Heart right ventricle (tissue), 16 donors: Measurements from ENCODE around the gene SLC38A2. TPM values are rescaled to one million over a fixed set of nuclear protein-coding genes. Genes with fewer than 3 reads are reported as not detected.

Experiments
- ATAC-seq, 8 donors: fragments of 200-7000 bp; cut with Tn5 transposase; one replicate each; pipeline ENCODE4 v1.9.1; 2020; ENCODE audit warnings: mild to moderate bottlenecking in 8 of 8, moderate library complexity in 8 of 8, moderate number of reproducible peaks in 1 of 8
- DNase-seq, 2 donors: peaks; one replicate each; pipeline ENCODE4 v3.0.0-alpha.2; 2020
- H3K27ac ChIP-seq, 10 donors: fragments of 200-600 bp; sonication (generic) in 2 of 10; one replicate each; pipeline versions ENCODE4 v1.5.0 to v1.8.0; 2020 to 2022; ENCODE audit warnings: mild to moderate bottlenecking in 3 of 10
- H3K27me3 ChIP-seq, 7 donors: fragments of 200-600 bp; one replicate each; pipeline ENCODE4 v1.8.0; 2021 to 2022; ENCODE audit warnings: mild to moderate bottlenecking in 2 of 7
- H3K36me3 ChIP-seq, 9 donors: fragments of 200-600 bp; sonication (generic) in 1 of 9; one replicate each; pipeline versions ENCODE4 v1.5.0 to v1.8.0; 2020 to 2022; ENCODE audit warnings: mild to moderate bottlenecking in 2 of 9
- H3K4me1 ChIP-seq, 9 donors: fragments of 200-600 bp; sonication (generic) in 1 of 9; one replicate each; pipeline versions ENCODE4 v1.5.0 to v1.8.0; 2020 to 2022; ENCODE audit warnings: mild to moderate bottlenecking in 4 of 9
- H3K4me3 ChIP-seq, 10 donors: fragments of 200-600 bp; sonication (generic) in 2 of 10; one replicate each; pipeline versions ENCODE4 v1.5.0 to v1.8.0; 2020 to 2022; ENCODE audit warnings: mild to moderate bottlenecking in 7 of 10, moderate library complexity in 2 of 10
- H3K9me3 ChIP-seq, 11 donors: fragments of 200-600 bp in 10 of 11; sonication (generic) in 2 of 11; one replicate each; pipeline versions ENCODE4 v1.5.0 to v1.8.0; 2013 to 2022; ENCODE audit warnings: mild to moderate bottlenecking in 2 of 11, control low read depth in 1 of 11, moderate library complexity in 1 of 11
- WGBS, 2 donors: extraction: QIAGEN DNeasy Blood & Tissue Kit; methylation state at CpG; one replicate each; pipeline ENCODE4 v1.1.7; 2013; ENCODE audit warnings: inconsistent platforms in 1 of 2; 5-methylcytosine and 5-hydroxymethylcytosine counted together
- intact Hi-C, 10 donors: fragments of 100-400 bp; cut with DNase I; formaldehyde crosslinking; loops; one replicate each; pipeline versions ENCODE4 v1.11.1 to v1.14.2; 2022
- polyA plus RNA-seq, 2 donors: library from polyadenylated mRNA; stranded (reverse); fragments of 200-250 nt; gene quantifications; one replicate each; pipeline ENCODE4 v1.2.3, GENCODE V29; 2013
- total RNA-seq, 10 donors: library from RNA; stranded (reverse); fragmentation: NEBNext Ultra II Directional in 3 of 10; extraction: Animal tissue kit (Norgen Biotek cat#: 25700) in 3 of 10; gene quantifications; one replicate each; pipeline versions ENCODE4 v1.2.1 to v1.2.4, GENCODE V29; 2021 to 2023
- TF ChIP-seq, protein P1 (sequence below), 9 donors: fragments of 200-600 bp; sonication (generic) in 2 of 9; IDR thresholded peaks; one replicate each; pipeline versions ENCODE4 v1.5.0 to v1.8.0; 2021 to 2022; ENCODE audit warnings: antibody characterized with exemption in 9 of 9, mild to moderate bottlenecking in 5 of 9, moderate library complexity in 1 of 9
- donor health status: Arrhythmogenic right ventricular cardiomyopathy.
- donor health status: ischemic (EF 13 %, LVEDD 7.1; RV severe dilation, severe dysfunction).
- donor health status: healthy with polysubstance abuse.
- donor health status: DM: no; HTN: yes; CAD: no.
- donor health status: DM: no; HTN: no; CAD: no.
- donor health status: ischemic (EF 25% LVEDD 6.9; RV normal size, moderate dysfunction).
- donor health status: ischemic (EF 25% LVEDD 5.7; RV mildly dilated, moderate dysfunction).
- donor health status: healthy.
- donor health status: DM: yes; HTN: yes; CAD: no.
- donor health status: Ischemic cardiomyopathy.
- donor health status: ischemic (EF 35%, LVEDD 5.7; RV mildly dilated, moderate dysfunction).
- donor health status: nonischemic (EF 11% LVEDD 7.7; RV severe dilation, severe dysfunction).
- donor health status: DM: yes; HTN: yes; CAD: no.
- donor health status: PGD.
- donor health status: ischemic (EF 29% LVEDD 5.4; RV normal size, mild dysfunction).
- donor health status: nonischemic (EF 23%, LVEDD 6.1; RV moderate dilation, normal function).

The SLC38A2 gene
- total and polyA plus RNA-seq, 12 donors: 65.3 to 203 (median 107) TPM

- H3K4me1 ChIP-seq: peaks cover 0 to 79% (median 44%) of the 10 kb centered on the region in 9 donors
These were observed 14.5 kb upstream of the SLC38A2 start for GRCh38 chr12:46386877-46387629.

GRCh38 chr12:46386360-46386867 is 13.8 kb upstream of the SLC38A2 start:
- peak overlapping the region in 7 of 10 donors; percentile 7 to 35 (median 25) for H3K4me3 ChIP-seq
- TF ChIP-seq, protein P1, sequence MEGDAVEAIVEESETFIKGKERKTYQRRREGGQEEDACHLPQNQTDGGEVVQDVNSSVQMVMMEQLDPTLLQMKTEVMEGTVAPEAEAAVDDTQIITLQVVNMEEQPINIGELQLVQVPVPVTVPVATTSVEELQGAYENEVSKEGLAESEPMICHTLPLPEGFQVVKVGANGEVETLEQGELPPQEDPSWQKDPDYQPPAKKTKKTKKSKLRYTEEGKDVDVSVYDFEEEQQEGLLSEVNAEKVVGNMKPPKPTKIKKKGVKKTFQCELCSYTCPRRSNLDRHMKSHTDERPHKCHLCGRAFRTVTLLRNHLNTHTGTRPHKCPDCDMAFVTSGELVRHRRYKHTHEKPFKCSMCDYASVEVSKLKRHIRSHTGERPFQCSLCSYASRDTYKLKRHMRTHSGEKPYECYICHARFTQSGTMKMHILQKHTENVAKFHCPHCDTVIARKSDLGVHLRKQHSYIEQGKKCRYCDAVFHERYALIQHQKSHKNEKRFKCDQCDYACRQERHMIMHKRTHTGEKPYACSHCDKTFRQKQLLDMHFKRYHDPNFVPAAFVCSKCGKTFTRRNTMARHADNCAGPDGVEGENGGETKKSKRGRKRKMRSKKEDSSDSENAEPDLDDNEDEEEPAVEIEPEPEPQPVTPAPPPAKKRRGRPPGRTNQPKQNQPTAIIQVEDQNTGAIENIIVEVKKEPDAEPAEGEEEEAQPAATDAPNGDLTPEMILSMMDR (IDR thresholded peaks at IDR 0.05): no peak
- WGBS, 2 donors: 47 to 56% methylated on average over 3 of the region's 3 CpGs
- H3K27ac ChIP-seq: peak overlapping the region in 9 of 10 donors; percentile 38 to 100 (median 98)
- no peak for ATAC-seq
- no peaks in the 10 kb centered on the region for H3K9me3 ChIP-seq
- no peaks in the 10 kb centered on the region for H3K36me3 ChIP-seq
- no peaks in the 10 kb centered on the region for H3K27me3 ChIP-seq
- no peak for DNase-seq
- intact Hi-C loops: loop anchor here in 5 of 10 donors (5.0 to 10.0 kb wide), 6 partner anchors 46 to 392 kb away; partner anchors contain the start of gene SCAF11 (in 3 of the 5)
- peaks cover 0 to 81% (median 49%) of the 10 kb centered on the region in 9 donors for H3K4me1 ChIP-seq

More at GRCh38 chr12:46386877-46387629, 14.5 kb upstream of the SLC38A2 start:
- Histone ChIP-seq H3K27ac (peak overlapping the region in 9 of 10 donors; percentile 38 to 100 (median 98)), H3K4me3 (peak overlapping the region in 8 of 10 donors; percentile 1 to 35 (median 24)), H3K9me3 (no peaks in the 10 kb centered on the region), H3K36me3 (no peaks in the 10 kb centered on the region), H3K27me3 (no peaks in the 10 kb centered on the region)
- 11 to 12% methylated on average over 7 of the region's 7 CpGs for WGBS, 2 donors
- intact Hi-C loops: loop anchor here in 5 of 10 donors (5.0 to 10.0 kb wide), 6 partner anchors 45 to 392 kb away; partner anchors contain the start of gene SCAF11 (in 3 of the 5)
- no peak for ATAC-seq
- TF ChIP-seq, protein P1 (IDR thresholded peaks at IDR 0.05): no peak
- peak; percentile 42 to 61 for DNase-seq

GRCh38 chr12:46385438-46385837 is 12.9 kb upstream of the SLC38A2 start:
- Histone ChIP-seq H3K4me3 (no peak overlapping the region), H3K4me1 (peaks cover 0 to 72% (median 52%) of the 10 kb centered on the region in 9 donors), H3K9me3 (no peaks in the 10 kb centered on the region), H3K36me3 (no peaks in the 10 kb centered on the region), H3K27ac (peak overlapping the region in 9 of 10 donors; percentile 35 to 100 (median 99)), H3K27me3 (no peaks in the 10 kb centered on the region)
- intact Hi-C loops: loop anchor here in 5 of 10 donors (5.0 to 10.0 kb wide), 6 partner anchors 47 to 391 kb away; partner anchors contain the start of gene SCAF11 (in 3 of the 5)
- WGBS, 2 donors: 87% methylated on average over 5 of the region's 5 CpGs
- TF ChIP-seq, protein P1 (IDR thresholded peaks at IDR 0.05): no peak
- DNase-seq (no peak), ATAC-seq (no peak)
